Measurements from ENCODE around the gene XXYLT1.

The XXYLT1 gene

DNA sequence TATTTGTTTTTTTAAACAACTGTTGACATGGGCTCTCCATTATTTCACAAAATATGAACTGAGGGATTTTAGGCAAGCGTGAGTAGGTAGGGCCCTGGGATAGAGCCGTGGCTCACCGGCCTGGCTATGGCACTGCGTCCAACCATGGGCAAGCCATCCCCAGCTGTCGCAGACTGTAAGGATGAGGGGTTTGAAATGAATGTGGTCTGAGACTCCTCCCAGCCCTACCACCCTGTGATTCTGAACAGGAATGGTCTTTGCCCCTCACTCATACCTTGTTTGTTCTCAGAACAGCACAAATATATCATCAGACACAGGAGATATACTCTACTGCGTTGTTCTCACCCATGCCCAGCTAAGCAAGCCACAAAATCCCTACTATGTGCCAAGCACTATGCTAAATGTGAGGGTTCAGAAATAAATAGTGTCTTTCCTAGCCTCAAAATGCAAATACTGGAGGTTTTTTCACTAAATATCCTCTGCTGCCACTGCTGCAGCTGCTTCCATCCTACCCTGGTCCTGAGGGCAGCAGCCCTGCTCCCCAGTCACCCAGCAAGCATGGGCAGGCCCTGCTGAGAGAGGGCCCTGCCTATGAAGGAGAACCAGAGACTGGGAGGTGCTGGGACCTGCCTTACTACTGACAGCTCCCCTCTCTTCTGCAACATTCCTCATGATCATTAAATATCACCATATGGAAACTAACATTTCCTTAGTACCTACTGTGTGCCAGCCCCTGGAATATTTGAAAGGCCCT, 102.8 kb downstream of the XXYLT1 start:
- no peak for DNase-seq (ENCODE audit: low read depth in 2 of 2)

DNA sequence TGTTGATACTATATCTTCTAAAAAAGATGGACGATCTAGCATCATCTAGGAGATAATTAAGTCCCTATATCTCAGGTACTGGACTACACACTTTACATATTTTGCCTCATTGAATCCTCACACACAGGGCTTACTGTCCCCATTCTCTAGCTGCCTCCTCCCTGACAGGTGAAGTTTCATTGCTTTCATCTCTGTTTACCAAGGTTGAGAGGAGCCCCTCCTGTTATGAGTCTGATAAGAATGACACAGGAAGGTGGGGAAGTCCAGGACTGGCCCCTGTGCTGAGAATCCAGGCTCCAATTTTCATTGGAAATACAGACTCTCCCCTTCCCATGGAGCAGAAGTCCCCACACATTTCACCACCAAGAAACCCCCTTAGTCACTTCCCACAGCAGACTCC, 105.2 kb downstream of the XXYLT1 start:
- no peak for DNase-seq (ENCODE audit: low read depth in 2 of 2)

DNA sequence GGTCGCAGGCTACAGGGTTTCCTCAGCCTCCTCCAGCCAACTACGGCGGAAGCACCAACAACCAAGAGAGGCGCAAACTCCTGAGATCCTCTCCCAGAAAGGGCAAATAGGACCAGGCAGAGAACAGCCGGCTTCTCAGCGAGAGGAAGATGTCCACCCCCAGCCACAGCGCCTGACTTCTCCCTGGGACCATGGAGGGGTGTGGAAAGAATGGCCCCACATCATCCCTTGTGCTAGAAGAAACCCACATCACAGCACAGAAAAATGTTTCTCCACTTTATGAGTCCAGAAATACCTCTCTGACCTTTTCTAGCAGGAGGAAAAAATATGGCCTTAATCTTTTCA, 105.7 kb downstream of the XXYLT1 start:
- no peak for DNase-seq (ENCODE audit: low read depth in 2 of 2)

DNA sequence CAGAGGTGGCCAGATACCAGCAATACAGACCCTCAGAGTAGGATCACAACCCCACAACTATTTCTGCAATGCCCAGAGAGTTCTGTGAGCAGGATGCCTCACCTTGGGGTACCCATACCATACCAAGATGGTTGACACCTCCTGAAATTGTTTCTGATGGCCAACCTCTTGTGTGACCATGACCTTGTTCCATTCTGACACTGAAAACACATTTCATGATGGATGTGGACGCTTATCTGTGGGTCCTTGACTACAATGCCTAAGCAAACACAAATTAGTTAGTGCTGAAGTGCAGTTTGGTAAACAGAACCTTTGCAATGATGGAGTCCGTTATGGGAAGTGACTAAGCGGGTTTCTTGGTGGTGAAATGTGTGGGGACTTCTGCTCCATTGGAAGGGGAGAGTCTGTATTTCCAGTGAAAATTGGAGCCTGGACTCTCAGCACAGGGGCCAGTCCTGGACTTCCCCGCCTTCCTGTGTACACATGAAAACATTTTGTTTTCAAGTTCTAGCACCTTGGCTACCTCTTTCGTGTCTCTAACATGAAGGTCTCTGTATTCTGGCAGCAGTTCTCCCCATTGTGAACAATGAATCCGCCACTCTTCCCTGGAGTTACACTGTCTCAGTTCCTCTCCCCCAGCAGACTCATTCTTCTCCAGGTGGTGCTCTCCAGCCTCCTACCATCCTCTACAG, 106.2 kb downstream of the XXYLT1 start:
- DNase-seq (ENCODE audit: low read depth in 2 of 2) = no peak

DNA sequence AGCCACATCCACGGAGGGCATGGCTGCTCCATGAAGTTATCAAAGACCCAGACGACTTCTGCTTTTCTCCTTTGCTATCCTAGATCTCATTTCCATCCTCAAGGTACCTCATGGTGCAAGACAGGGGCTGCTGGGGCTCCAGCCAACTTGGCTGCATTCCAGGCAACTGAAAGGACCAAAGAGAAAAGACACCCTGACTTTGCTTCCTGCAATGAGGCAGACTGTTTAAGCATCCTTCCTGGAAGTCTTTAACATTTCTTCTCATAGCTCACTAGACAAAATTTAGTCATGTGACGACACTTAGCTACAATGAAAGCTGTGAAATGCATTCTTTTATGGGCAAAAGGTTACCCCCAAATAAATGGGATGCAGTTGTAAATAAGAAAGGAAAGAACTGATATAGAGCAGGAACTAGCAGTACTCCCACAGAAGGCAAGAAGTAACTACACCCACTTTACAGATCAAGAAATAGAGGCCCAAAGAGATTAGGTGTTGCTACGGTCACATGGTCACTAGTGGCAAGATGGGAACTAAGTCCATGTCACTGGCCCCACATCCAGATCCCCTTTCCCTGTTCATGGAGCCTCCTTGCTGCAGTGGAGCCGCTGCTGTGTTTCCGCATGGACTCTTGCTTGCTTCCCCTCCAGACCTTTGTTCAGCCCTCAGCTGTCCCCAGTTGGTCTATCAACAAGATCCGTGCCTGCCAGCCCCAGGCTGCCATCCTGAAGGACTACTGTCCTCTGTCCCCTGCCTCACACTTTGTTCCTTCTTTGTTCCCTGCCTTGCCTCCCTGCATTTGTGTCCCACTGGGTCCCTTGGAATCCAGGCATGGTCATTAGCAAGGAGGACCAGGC, 107.0 kb downstream of the XXYLT1 start:
- DNase-seq (ENCODE audit: low read depth in 2 of 2) = no peak

DNA sequence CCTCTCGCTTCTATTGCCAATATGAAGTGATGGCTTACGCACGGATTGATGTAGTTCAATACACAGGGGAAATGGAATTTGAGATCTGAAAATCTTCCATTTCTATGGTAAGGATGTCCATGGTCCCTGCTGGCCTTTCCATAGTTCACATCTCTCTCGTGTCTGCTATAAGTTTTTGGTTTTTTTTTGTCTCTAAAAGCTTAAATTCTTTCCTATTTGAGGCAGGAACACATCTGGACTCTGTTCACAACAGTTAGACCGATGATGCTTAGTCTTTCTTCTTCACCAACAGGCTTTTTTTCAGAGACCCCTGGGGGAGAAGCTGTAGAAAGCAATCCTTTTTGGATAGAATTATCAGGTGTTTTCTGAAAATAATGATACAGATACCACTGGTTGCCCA, 108.1 kb downstream of the XXYLT1 start:
- DNase-seq (ENCODE audit: low read depth in 2 of 2) = no peak

DNA sequence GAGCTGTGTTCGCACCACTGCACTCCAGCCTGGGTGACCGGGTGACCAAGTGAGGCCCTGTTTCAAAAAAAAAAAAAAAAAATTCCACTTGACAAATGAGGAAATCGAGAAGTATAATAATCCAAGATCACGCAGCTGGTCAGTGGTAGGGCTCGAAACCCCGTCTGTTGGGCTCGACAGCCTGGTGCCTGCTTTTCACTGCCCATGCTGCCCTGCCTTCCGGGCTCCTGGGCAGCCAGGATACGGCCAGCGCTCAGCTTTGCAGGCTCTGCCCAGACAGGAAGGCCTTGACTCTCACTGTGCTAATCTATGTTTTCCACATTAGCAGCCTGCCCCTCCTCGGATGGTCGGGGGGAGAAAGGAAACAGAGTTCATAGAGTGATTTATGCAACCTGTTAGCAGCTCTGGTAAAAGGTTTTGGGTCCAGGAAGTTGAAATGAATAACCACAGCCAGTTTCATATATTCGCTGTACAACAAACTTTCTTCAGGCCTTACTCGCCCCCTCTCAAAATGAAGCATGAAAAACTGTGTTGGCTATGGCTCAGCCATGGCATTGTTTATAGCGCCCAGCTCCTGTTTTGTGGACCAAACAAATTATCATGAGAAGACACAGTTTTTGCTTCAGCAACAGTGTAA, 108.8 kb downstream of the XXYLT1 start:
- DNase-seq (ENCODE audit: low read depth in 2 of 2) = no peak

DNA sequence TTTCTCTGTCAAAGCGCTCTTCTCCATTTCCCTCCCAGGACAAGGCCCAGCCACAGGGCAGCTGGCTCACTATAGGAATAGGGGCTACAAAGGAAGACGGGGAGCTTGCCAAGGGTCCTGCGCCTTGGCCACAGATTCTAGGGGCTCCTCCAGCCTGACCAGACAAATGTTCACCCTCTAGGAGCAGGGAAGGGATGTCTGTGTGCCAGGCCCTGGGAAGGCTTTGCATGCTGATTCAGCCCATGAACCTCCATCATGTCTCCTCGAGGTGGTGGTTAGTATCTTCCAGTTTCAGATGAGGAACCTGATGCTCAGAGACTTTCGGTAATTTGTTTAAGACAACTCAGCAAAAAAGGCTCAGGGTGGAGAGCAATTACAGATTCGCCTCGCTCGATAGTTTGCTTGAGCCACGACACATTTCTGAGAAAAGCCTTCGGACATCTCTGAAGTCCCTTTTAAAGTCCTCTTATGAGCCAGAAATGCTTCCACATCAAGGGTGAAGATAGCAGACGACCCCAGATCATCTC, 110.0 kb downstream of the XXYLT1 start:
- DNase-seq (ENCODE audit: low read depth in 2 of 2) = no peak

DNA sequence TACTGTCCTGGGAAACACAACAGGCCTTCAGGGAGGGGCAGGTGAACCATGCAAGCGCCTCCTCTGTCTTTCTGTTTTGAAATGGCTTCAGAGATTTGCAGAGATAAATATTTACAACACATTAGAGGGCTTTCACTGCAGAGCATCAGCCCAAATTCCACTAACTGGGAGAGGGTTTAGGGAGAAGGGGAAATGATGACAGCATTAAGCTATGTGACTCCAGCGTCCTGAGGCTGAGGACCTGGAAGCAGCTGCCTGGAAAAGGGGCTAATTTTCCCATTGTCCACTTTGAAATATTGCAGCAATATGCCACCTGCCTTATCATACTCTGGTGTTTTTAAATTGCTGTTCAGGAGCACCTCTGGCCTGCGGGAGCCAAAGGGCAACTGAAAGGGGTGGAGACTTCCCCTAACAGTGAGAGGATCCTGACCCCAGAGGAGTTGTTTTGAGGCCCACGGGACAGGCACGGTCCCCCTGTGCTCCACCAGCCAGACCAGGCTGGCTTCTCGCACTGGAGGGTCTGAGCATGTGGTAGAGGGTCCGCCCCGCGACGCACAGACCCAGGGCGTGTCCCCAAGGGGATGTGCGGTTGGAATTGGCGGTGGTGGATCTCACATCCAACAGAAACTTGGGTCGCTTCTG, 110.6 kb downstream of the XXYLT1 start:
- no peak for DNase-seq (ENCODE audit: low read depth in 2 of 2)

DNA sequence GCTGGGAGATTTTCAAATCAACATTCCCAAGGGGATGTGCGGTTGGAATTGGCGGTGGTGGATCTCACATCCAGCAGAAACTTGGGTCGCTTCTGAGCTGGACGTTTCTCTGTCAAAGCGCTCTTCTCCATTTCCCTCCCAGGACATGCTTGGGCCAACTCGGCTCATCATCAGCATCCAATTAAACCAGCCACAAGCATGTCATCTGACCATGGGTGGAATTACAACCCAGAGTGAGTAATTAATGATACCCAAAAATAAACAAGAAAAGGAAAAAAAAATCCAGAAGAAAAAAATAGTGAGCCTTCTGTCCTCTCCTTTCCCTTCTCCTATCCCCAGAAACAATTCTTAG, 111.2 kb downstream of the XXYLT1 start:
- no peak for DNase-seq (ENCODE audit: low read depth in 2 of 2)

DNA sequence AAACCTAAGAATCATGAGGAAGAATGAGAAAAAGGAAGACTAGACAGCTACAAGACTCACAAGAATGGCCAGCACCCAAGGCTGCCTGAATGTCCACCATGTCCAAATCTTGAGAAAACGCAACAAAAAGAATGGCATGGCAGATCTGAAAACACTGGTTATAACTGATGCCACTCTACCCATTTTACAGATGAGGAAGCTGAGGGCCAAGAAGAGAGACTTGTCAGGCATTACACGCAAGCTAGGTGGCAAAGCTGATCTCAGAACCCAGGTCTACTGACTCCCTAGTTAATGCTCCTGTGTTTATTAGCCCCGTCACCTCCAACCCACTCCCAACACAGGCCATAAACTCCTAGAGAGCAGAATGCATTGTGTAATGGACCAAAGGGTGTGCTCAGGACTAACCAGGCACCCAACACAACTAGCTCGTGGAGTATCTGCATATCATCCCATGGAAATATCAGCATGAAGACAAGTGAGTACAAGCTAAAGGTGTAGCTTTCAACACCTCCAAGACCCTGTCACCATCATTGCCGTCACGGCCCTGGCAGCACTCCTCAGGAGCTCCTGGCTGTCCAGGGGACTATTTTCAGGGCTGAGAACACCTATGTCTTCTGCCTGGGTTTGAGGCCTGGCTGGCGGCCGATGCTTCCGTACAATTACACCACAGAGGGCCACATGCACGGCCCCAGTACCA, 111.7 kb downstream of the XXYLT1 start:
- DNase-seq (ENCODE audit: low read depth in 2 of 2) = no peak

DNA sequence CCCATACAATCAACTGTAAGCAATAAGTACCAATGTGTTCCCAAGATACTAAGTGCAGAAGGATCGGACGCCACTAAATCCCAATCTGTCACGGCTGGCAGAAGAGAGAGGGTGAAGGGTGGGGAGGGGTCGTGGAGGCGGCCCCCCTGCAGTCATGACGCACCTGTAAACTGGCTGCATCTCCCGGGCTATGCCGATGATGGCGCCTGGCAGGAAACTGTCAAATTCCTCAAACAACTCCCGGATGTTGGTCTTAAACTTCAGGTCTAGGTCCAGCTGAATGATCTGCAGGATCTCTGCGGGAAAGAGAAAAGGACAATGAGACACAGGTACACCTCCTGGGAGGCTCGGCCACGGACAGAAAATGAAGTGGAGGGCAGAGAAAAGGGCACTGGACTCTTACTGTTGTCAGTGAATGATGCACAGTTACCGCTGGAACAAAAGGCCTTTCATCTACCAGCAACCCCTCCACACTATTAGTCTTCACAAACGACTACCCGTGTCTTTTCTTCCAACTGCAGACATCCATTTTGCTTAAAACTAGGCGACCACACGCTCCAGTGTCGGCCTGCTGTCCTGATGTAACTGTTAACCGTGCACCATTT, 114.6 kb downstream of the XXYLT1 start:
- no peak for DNase-seq (ENCODE audit: low read depth in 2 of 2)

DNA sequence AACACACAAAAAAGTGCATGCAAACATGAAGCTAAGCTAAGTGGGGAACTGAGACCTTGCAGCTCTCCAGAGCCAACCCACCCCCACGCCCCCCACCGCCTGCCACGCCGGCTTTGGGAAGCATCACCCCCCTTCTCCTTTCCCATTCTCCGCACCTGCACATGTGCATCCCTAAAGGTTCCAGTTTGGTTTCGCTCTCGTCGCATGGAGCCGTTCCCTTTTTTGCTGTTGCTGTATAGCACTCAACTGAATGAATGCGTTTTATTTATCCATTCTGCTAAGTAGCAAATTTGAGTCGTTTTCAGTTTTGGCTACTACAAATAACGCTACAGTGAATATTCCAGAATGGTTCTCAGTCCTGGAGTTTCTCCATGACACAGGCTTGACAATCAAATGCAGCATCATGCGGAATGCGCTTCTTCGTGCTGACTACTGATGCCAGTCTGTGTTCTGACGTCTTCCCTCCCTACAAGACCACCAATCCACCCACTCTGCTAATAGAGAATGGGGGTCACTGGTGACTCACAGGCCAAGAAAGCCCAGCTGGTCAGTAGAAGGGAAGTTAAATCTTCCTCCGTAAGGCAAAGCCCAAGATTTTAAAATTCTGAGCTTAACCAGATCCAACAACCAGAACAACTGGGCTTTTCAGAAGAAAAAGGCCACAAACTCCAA, 115.3 kb downstream of the XXYLT1 start:
- no peak for DNase-seq (ENCODE audit: low read depth in 2 of 2)

DNA sequence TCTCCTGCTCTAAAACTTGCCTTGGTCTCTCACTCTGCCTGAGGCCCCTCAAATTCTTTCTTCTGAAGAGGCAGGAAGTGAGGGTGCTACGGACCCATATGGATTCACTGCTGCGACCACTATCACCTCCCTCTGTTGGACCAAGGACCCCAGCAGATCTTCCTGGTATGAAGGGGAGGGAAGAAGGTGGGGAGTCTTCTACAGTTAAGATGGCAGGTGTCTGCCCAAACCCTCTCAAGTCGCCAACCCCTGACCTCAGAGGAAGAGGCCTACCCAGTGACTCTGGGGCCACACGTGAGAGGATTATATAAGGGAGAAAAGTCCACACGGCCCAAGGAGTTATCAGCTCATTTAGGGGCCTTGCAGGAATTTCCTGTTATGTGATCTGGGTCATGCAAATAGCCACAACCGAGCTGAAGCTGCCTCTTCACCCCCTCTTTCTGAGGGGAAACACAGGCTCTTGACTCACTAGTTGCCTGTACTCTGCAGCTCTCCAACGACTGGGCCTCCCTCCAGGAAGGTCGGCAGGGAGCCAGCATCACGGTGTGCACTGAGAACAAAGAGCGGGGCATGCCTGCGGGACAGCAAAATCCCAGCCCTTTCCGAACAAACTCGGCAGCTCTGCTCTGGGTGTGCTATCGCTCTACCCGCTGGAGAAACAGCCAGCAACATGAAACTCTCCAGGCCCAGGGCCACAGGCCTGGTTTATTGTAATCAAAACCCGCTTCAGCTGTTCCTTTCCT, 116.0 kb downstream of the XXYLT1 start:
- no peak for DNase-seq (ENCODE audit: low read depth in 2 of 2)

DNA sequence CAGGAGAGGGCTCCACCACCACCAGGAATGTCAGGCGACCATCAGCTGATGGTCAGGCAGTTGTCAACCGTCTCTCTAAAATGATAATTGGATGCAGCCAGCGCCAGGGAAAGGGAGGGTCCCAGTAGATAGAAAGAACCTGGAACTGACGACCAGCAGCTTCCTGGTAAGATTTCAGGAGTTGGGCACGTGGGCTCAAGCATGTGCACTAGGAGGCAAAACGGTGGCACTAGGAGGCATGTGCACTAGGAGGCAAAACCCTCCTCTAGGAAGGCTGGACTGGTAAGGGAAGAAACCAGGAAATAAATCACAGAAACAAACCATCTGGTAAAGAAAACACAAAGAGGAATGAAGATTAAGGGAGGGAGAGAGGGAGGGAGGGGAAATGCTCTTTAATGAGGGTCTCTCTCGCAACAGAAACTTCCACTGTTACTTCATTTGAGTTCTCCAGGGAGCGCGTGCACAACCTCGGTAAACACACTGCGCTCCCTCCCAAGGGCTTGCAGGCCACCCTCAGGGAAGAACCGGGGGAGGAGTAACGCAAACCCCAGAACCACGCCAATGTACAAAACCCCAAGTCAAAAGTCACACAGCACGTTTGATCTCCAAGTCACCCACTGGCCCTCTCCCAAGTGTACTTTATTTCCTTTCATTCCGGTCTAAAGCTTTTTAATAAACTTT, 116.7 kb downstream of the XXYLT1 start:
- DNase-seq (ENCODE audit: low read depth in 2 of 2) = no peak

DNA sequence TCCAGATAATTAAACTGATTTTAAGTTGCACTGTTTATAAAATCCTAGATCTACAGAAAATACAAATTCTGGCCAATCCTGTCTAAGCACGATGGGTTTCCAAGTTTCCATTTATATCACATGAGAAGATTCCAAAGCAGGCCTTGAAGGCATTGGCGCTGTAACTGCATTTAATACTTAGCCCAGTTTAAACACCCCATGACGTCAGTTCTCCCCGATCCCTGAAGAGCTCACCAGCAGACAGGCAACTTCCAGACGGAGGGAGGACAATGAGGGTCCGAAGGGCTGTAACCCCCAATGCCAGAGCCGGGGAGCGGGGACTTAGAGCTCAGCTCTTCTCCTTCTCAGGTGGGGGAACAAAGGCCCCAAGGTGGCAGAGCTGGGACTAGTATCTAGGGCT, 117.3 kb downstream of the XXYLT1 start:
- no peak for DNase-seq (ENCODE audit: low read depth in 2 of 2)

DNA sequence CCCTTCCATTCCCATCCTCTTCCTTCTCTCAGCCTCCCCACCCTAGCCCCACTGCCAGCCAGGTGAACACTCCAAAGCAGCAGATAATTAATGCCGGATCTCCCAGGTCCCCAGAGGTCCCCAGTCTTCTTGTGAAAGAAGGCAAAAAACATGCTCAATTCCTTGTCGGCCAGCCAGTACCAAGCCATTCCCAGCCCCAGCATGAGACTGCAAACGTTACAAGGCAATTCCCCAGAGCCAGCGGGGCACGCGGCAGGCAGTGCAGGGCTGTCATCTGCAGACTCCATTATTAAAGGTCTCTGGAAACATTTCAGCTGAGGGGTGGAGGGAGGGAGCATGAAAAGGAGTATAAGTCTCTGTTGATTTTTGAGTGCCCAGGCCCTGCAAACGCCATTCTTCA, 117.8 kb downstream of the XXYLT1 start:
- no peak for DNase-seq (ENCODE audit: low read depth in 2 of 2)

DNA sequence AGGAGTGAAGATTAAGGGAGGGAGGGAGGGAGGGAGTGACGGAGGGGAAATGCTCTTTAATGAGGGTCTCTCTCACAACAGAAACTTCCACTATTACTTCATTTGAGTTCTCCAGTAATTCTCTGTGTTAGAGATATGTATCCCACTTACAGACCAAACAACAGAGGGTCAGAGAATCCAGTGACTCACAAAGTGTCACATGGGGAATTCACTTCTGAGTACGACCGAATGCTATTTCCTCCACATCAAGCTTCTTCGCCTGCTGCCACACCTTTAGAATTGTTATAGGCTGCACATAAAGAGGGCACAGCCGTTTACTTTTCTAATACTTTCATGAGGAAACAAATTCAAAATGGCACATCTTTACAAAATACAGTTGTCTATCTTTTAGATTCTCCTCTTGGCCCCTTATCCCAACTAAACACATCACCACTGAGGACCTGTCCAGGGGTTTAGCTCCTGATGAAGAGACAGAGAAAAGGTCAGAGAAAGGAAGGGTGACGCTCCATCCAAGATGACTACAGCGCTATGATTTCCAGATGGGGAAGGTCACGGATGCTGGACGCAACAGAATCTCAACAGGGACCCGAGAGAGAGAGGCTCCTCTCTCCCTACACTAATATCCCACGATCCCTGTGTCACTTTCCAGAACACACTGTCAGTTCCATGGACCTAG, 119.0 kb downstream of the XXYLT1 start:
- DNase-seq (ENCODE audit: low read depth in 2 of 2) = no peak
